WTC11 (cell line): Measurements from ENCODE around the gene TSHZ1. TPM values are rescaled to one million over a fixed set of nuclear protein-coding genes. Genes with fewer than 3 reads are reported as not detected.

Experiments
- ATAC-seq: fragments of 200-7000 bp; cut with Tn5 transposase; 2 replicates; pipeline ENCODE4 v1.10.0; 2021; ENCODE audit warnings: mild to moderate bottlenecking, moderate library complexity
- CTCF ChIA-PET: fragments of 300-600 bp; sonication (Branson Sonifier 250); formaldehyde crosslinking; loops from one replicate; lab custom pipeline; 2021; ENCODE audit warnings: antibody characterized with exemption; lab: Charles Lee
- POLR2A ChIA-PET: fragments of 350-600 bp; sonication (Branson Sonifier 250); formaldehyde crosslinking; loops from one replicate; lab custom pipeline; 2021; ENCODE audit warnings: antibody characterized with exemption; lab: Charles Lee
- DNase-seq: peaks from one replicate; pipeline ENCODE4 v3.0.0; 2021; ENCODE audit warnings: low spot score
- H3K27ac Mint-ChIP-seq: 2 replicates; pipeline ENCODE4 v1.8.0; 2021; ENCODE audit warnings: mixed read lengths
- H3K27me3 Mint-ChIP-seq: 2 replicates; pipeline ENCODE4 v1.8.0; 2021; ENCODE audit warnings: low read depth, mild to moderate bottlenecking, moderate library complexity, mixed read lengths
- H3K36me3 Mint-ChIP-seq: 2 replicates; pipeline ENCODE4 v1.8.0; 2021; ENCODE audit warnings: mixed read lengths
- H3K4me1 Mint-ChIP-seq: 2 replicates; pipeline ENCODE4 v1.8.0; 2022; ENCODE audit warnings: mixed read lengths
- H3K4me3 Mint-ChIP-seq: 2 replicates; pipeline ENCODE4 v1.8.0; 2021; ENCODE audit warnings: mild to moderate bottlenecking, moderate library complexity, mixed read lengths
- H3K9me3 Mint-ChIP-seq: 2 replicates; pipeline ENCODE4 v1.8.0; 2021; ENCODE audit warnings: mixed read lengths
- ARID4B ChIP-seq: sonication (generic); formaldehyde crosslinking; IDR thresholded peaks from 2 replicates; pipeline ENCODE4 v1.8.0; 2023; ENCODE audit warnings: missing genetic modification reagents, mild to moderate bottlenecking, borderline replicate concordance
- ATF1 ChIP-seq: sonication (generic); formaldehyde crosslinking; IDR thresholded peaks from 2 replicates; pipeline ENCODE4 v1.8.1; 2023; ENCODE audit warnings: mild to moderate bottlenecking, moderate library complexity, missing genetic modification reagents
- CBFB ChIP-seq: sonication (generic); formaldehyde crosslinking; IDR thresholded peaks from 2 replicates; pipeline ENCODE4 v1.8.1; 2022; ENCODE audit warnings: mild to moderate bottlenecking, low read depth, missing genetic modification reagents
- EMX1 ChIP-seq: fragments of 250-450 bp; sonication (Bioruptor Pico); IDR thresholded peaks from 2 replicates; pipeline ENCODE4 v1.8.0; 2021; ENCODE audit warnings: mild to moderate bottlenecking
- ETV6 ChIP-seq: sonication (generic); formaldehyde crosslinking; IDR thresholded peaks from 2 replicates; pipeline ENCODE4 v1.8.1; 2022; ENCODE audit warnings: mild to moderate bottlenecking, missing genetic modification reagents
- FOXP4 ChIP-seq: sonication (generic); formaldehyde crosslinking; IDR thresholded peaks from 2 replicates; pipeline ENCODE4 v1.8.0; 2022; ENCODE audit warnings: mild to moderate bottlenecking, missing genetic modification reagents
- MLX ChIP-seq: sonication (generic); formaldehyde crosslinking; IDR thresholded peaks from 2 replicates; pipeline ENCODE4 v1.8.1; 2023; ENCODE audit warnings: mild to moderate bottlenecking, missing genetic modification reagents, moderate library complexity
- NFYB ChIP-seq: sonication (generic); formaldehyde crosslinking; conservative IDR thresholded peaks from 2 replicates; pipeline ENCODE4 v1.8.0; 2022; ENCODE audit warnings: low read depth, missing genetic modification reagents
- RELA ChIP-seq: sonication (generic); formaldehyde crosslinking; IDR thresholded peaks from 2 replicates; pipeline ENCODE4 v1.8.1; 2022; ENCODE audit warnings: missing genetic modification reagents, mild to moderate bottlenecking, borderline replicate concordance
- RORB ChIP-seq: fragments of 250-450 bp; sonication (Bioruptor Pico); IDR thresholded peaks from 2 replicates; pipeline ENCODE4 v1.9.0; 2021; ENCODE audit warnings: mild to moderate bottlenecking
- SMAD3 ChIP-seq: sonication (generic); formaldehyde crosslinking; IDR thresholded peaks from 2 replicates; pipeline ENCODE4 v1.8.0; 2022; ENCODE audit warnings: missing genetic modification reagents, mild to moderate bottlenecking, borderline replicate concordance
- SMAD4 ChIP-seq: sonication (generic); formaldehyde crosslinking; IDR thresholded peaks from 2 replicates; pipeline ENCODE4 v1.8.0; 2022; ENCODE audit warnings: mild to moderate bottlenecking, missing genetic modification reagents
- TCF7 ChIP-seq: sonication (generic); formaldehyde crosslinking; IDR thresholded peaks from 2 replicates; pipeline ENCODE4 v1.8.0; 2022; ENCODE audit warnings: mild to moderate bottlenecking, low read depth, missing genetic modification reagents, moderate library complexity
- TP53 ChIP-seq: sonication (generic); formaldehyde crosslinking; IDR thresholded peaks from 2 replicates; pipeline ENCODE4 v1.8.1; 2023; ENCODE audit warnings: mild to moderate bottlenecking, missing genetic modification reagents
- ZMAT4 ChIP-seq: fragments of 250-450 bp; sonication (Bioruptor Pico); IDR thresholded peaks from 2 replicates; pipeline ENCODE4 v1.9.0; 2021; ENCODE audit warnings: mild to moderate bottlenecking
- ZNF281 ChIP-seq: sonication (generic); formaldehyde crosslinking; IDR thresholded peaks from 2 replicates; pipeline ENCODE4 v1.8.0; 2023; ENCODE audit warnings: mild to moderate bottlenecking, missing genetic modification reagents
- ZNF512 ChIP-seq: sonication (generic); formaldehyde crosslinking; IDR thresholded peaks from 2 replicates; pipeline ENCODE4 v1.8.1; 2022; ENCODE audit warnings: missing genetic modification reagents, borderline replicate concordance
- ZSCAN18 ChIP-seq: fragments of 250-450 bp; sonication (Bioruptor Pico); IDR thresholded peaks from 2 replicates; pipeline ENCODE4 v2.1.2; 2022; ENCODE audit warnings: mild to moderate bottlenecking, moderate library complexity
- total RNA-seq: library from RNA; stranded (reverse); gene quantifications from 3 replicates; pipeline ENCODE4 v1.2.3, GENCODE V29; 2021

The TSHZ1 gene
- total RNA-seq, 1 experiment from 2014 or later, result 2.9 TPM

GRCh38 chr18:75253784-75254183 lies 43.2 kb downstream of the TSHZ1 start:
- DNase-seq (no peak), ATAC-seq (no peak)
- H3K4me1 Mint-ChIP-seq, result no peaks in the 10 kb centered on the region
- ChIA-PET POLR2A (no interaction called here), CTCF (no interaction called here)
- H3K4me3 Mint-ChIP-seq, result no peak overlapping the region
- H3K27ac Mint-ChIP-seq, result no peak overlapping the region
- no peak for TF ChIP-seq SMAD3 (CRISPR knock-in tag)
- TF ChIP-seq RELA (CRISPR knock-in tag), result no peak
- no peak for TF ChIP-seq SMAD4 (CRISPR knock-in tag)
- no peak for TF ChIP-seq ATF1 (CRISPR knock-in tag)
- TF ChIP-seq MLX (CRISPR knock-in tag), result no peak
- no peak for TF ChIP-seq ZSCAN18 (CRISPR knock-in tag)
- no peak for TF ChIP-seq ZMAT4 (CRISPR knock-in tag)
- TF ChIP-seq ETV6 (CRISPR knock-in tag), result no peak
- no peak for TF ChIP-seq ZNF512 (CRISPR knock-in tag)
- H3K36me3 Mint-ChIP-seq, result no peaks in the 10 kb centered on the region
- H3K9me3 Mint-ChIP-seq, result no peaks in the 10 kb centered on the region
- no peaks in the 10 kb centered on the region for H3K27me3 Mint-ChIP-seq

GRCh38 chr18:75255094-75255493 lies 44.5 kb downstream of the TSHZ1 start:
- CTCF ChIA-PET, result interaction anchor here (0.6 kb wide), 1 partner anchor 195 kb away, joined by 3 read pairs; no protein-coding TSS in a partner anchor

More at GRCh38 chr18:75255094-75255493, 44.5 kb downstream of the TSHZ1 start:
- no peak overlapping the region; the same call in 1 of the 2 replicates for H3K27ac Mint-ChIP-seq
- ATAC-seq (no peak), DNase-seq (no peak)
- 0 out of 2 replicates have a peak, but pooled peaks cover under 1% of the 10 kb centered on the region for H3K4me1 Mint-ChIP-seq
- H3K4me3 Mint-ChIP-seq, result no peak overlapping the region
- H3K27me3 Mint-ChIP-seq, result no peaks in the 10 kb centered on the region
- H3K36me3 Mint-ChIP-seq, result no peaks in the 10 kb centered on the region
- POLR2A ChIA-PET, result no interaction called here
- no peaks in the 10 kb centered on the region for H3K9me3 Mint-ChIP-seq
- TF ChIP-seq ZNF281 (CRISPR knock-in tag), result no peak
- TF ChIP-seq TP53 (CRISPR knock-in tag), result no peak
- TF ChIP-seq EMX1 (CRISPR knock-in tag), result no peak
- no peak for TF ChIP-seq FOXP4 (CRISPR knock-in tag)
- no peak for TF ChIP-seq ARID4B
- no peak for TF ChIP-seq TCF7 (CRISPR knock-in tag)
- no peak for TF ChIP-seq RORB (CRISPR knock-in tag)
- TF ChIP-seq CBFB, result no peak
- TF ChIP-seq NFYB (CRISPR knock-in tag), result no peak
